Measurements from ENCODE around the gene OR4F6.

GRCh38 chr15:101772921-101773320 lies 30.4 kb upstream of the OR4F6 start:
- no peak for TF ChIP-seq CTCF (conservative IDR thresholded peaks at IDR 0.05; ENCODE audit: low read depth in 2 of 2)
- TF ChIP-seq, protein P1, sequence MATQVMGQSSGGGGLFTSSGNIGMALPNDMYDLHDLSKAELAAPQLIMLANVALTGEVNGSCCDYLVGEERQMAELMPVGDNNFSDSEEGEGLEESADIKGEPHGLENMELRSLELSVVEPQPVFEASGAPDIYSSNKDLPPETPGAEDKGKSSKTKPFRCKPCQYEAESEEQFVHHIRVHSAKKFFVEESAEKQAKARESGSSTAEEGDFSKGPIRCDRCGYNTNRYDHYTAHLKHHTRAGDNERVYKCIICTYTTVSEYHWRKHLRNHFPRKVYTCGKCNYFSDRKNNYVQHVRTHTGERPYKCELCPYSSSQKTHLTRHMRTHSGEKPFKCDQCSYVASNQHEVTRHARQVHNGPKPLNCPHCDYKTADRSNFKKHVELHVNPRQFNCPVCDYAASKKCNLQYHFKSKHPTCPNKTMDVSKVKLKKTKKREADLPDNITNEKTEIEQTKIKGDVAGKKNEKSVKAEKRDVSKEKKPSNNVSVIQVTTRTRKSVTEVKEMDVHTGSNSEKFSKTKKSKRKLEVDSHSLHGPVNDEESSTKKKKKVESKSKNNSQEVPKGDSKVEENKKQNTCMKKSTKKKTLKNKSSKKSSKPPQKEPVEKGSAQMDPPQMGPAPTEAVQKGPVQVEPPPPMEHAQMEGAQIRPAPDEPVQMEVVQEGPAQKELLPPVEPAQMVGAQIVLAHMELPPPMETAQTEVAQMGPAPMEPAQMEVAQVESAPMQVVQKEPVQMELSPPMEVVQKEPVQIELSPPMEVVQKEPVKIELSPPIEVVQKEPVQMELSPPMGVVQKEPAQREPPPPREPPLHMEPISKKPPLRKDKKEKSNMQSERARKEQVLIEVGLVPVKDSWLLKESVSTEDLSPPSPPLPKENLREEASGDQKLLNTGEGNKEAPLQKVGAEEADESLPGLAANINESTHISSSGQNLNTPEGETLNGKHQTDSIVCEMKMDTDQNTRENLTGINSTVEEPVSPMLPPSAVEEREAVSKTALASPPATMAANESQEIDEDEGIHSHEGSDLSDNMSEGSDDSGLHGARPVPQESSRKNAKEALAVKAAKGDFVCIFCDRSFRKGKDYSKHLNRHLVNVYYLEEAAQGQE (IDR thresholded peaks at IDR 0.05; ENCODE audit: unreplicated experiment) = no peak
- TF ChIP-seq POLR2AphosphoS5 (IDR thresholded peaks at IDR 0.05; ENCODE audit: low read depth) = no peak
- no peak for TF ChIP-seq EZH2phosphoT487 (IDR thresholded peaks at IDR 0.05; ENCODE audit: unreplicated experiment)
- TF ChIP-seq EZH2 (IDR thresholded peaks at IDR 0.05; ENCODE audit: low read depth, unreplicated experiment) = no peak
- no peak for TF ChIP-seq NANOG (IDR thresholded peaks at IDR 0.05; ENCODE audit: borderline replicate concordance)
- no peak for TF ChIP-seq STAT1 (IDR thresholded peaks at IDR 0.05; ENCODE audit: unreplicated experiment)
- TF ChIP-seq, protein P2, sequence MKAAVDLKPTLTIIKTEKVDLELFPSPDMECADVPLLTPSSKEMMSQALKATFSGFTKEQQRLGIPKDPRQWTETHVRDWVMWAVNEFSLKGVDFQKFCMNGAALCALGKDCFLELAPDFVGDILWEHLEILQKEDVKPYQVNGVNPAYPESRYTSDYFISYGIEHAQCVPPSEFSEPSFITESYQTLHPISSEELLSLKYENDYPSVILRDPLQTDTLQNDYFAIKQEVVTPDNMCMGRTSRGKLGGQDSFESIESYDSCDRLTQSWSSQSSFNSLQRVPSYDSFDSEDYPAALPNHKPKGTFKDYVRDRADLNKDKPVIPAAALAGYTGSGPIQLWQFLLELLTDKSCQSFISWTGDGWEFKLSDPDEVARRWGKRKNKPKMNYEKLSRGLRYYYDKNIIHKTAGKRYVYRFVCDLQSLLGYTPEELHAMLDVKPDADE (IDR thresholded peaks at IDR 0.05) = no peak
- no peak for TF ChIP-seq CREB1 (CRISPR knock-in tag; IDR thresholded peaks at IDR 0.05; ENCODE audit: low read depth)
- TF ChIP-seq JUNB (IDR thresholded peaks at IDR 0.05; ENCODE audit: unreplicated experiment) = no peak
- no peak for TF ChIP-seq ZNF114 (CRISPR knock-in tag; IDR thresholded peaks at IDR 0.05)
- no peak for TF ChIP-seq ZNF331 (CRISPR knock-in tag; IDR thresholded peaks at IDR 0.05; ENCODE audit: low read depth)
